Prostate gland (tissue), 2 donors: ENCODE measurements around the gene MYOC. TPM values are rescaled to one million over a fixed set of nuclear protein-coding genes. Genes with fewer than 3 reads are reported as not detected.

ENCODE experiments used
- DNase-seq: peaks from one replicate; pipeline ENCODE4 v3.0.0-alpha.2; 2019; ENCODE audit warnings: low spot score
- H3K27ac ChIP-seq, 2 donors: fragments of 200-600 bp; sonication (generic); 2 replicates each; pipeline ENCODE4 v1.5.1; 2017 to 2019
- H3K27me3 ChIP-seq: fragments of 200-600 bp; sonication (generic); replicated peaks from 2 replicates; pipeline ENCODE4 v1.5.1; 2019; ENCODE audit not compliant: insufficient read depth
- H3K36me3 ChIP-seq, 2 donors: fragments of 200-600 bp; sonication (generic); 1 replicate in 1 of 2; 2 replicates in 1 of 2; pipeline versions ENCODE4 v1.5.1 to v1.8.1; 2017 to 2019
- H3K4me1 ChIP-seq: fragments of 200-600 bp; sonication (generic); replicated peaks from 2 replicates; pipeline ENCODE4 v1.5.1; 2019
- H3K4me3 ChIP-seq, 2 donors: fragments of 200-600 bp; sonication (generic); 2 replicates each; pipeline ENCODE4 v1.5.1; 2017 to 2019
- H3K9me3 ChIP-seq: fragments of 200-600 bp; sonication (generic); 2 replicates; pipeline ENCODE4 v1.5.1; 2017
- POLR2A ChIP-seq: fragments of 450-650 bp; IDR thresholded peaks from one replicate; pipeline ENCODE4 v1.6.1; 2016; ENCODE audit warnings: antibody characterized with exemption, mild to moderate bottlenecking
- POLR2AphosphoS5 ChIP-seq: sonication (generic); formaldehyde crosslinking; IDR thresholded peaks from one replicate; pipeline ENCODE4 v1.6.1; 2017; ENCODE audit warnings: antibody characterized with exemption
- WGBS: methylation state at CpG from one replicate; pipeline ENCODE4 v1.1.5; 2018; 5-methylcytosine and 5-hydroxymethylcytosine counted together
- intact Hi-C: fragments of 100-400 bp; cut with DNase I; formaldehyde crosslinking; loops from one replicate; pipeline ENCODE4 v1.14.2; 2022
- total RNA-seq, 2 donors: library from RNA; depleted of rRNA; stranded (reverse); fragments of >200 nt; gene quantifications; one replicate each; pipeline ENCODE4 v1.1.0, GENCODE V29; 2016
- TF ChIP-seq, protein P1 (sequence below), 4 experiments: fragments of 200-600 bp in 2 of 4; fragments of 450-650 bp in 2 of 4; sonication (generic) in 2 of 4; IDR thresholded peaks; 1 replicate in 3 of 4; 2 replicates in 1 of 4; pipeline ENCODE4 v1.5.1; 2016 to 2019; ENCODE audit warnings: antibody characterized with exemption in 4 of 4, mild to moderate bottlenecking in 2 of 4, moderate library complexity in 2 of 4

Gene MYOC
- total RNA-seq, 2 donors from 2014 or later = 3.7 to 5.7 TPM

GRCh38 chr1:171653796-171654195, 1.3 kb upstream of the MYOC start:
- TF ChIP-seq POLR2AphosphoS5 (no peak), POLR2A (no peak)
- TF ChIP-seq, protein P1, sequence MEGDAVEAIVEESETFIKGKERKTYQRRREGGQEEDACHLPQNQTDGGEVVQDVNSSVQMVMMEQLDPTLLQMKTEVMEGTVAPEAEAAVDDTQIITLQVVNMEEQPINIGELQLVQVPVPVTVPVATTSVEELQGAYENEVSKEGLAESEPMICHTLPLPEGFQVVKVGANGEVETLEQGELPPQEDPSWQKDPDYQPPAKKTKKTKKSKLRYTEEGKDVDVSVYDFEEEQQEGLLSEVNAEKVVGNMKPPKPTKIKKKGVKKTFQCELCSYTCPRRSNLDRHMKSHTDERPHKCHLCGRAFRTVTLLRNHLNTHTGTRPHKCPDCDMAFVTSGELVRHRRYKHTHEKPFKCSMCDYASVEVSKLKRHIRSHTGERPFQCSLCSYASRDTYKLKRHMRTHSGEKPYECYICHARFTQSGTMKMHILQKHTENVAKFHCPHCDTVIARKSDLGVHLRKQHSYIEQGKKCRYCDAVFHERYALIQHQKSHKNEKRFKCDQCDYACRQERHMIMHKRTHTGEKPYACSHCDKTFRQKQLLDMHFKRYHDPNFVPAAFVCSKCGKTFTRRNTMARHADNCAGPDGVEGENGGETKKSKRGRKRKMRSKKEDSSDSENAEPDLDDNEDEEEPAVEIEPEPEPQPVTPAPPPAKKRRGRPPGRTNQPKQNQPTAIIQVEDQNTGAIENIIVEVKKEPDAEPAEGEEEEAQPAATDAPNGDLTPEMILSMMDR (IDR thresholded peaks at IDR 0.05) = no peak

DNA sequence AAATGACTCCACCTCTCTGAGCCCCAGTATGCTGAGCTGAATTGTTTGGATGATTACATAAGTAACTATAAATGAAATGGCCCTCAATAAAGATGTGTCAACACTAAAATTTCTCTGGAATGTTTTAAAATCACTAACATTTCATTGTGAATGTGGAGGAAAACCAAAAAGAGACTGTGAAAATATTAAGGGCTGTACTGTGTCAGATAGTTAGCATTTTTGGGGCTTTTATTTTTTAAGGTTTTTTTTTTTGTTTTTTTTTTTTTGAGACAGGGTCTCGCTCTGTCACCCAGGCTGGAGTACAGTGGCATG, 6.3 kb downstream of the MYOC start:
- peak overlapping the region; percentile 78 to 80 for H3K27ac ChIP-seq
- no peaks in the 10 kb centered on the region for H3K27me3 ChIP-seq
- H3K4me3 ChIP-seq = no peak overlapping the region
- no peaks in the 10 kb centered on the region for H3K36me3 ChIP-seq
- no peak for DNase-seq
- TF ChIP-seq, protein P1 (IDR thresholded peaks at IDR 0.05) = no peak
- no peak for TF ChIP-seq POLR2A
- no peak for TF ChIP-seq POLR2AphosphoS5
- no peaks in the 10 kb centered on the region for H3K9me3 ChIP-seq
- peaks cover 13% of the 10 kb centered on the region for H3K4me1 ChIP-seq
- 31% methylated on average over 1 of the region's 1 CpG for WGBS
- intact Hi-C loops = no loop called here

More at GRCh38 chr1:171653796-171654195, 1.3 kb upstream of the MYOC start:
- Histone ChIP-seq H3K4me1 (peaks cover 13% of the 10 kb centered on the region), H3K27ac (peak overlapping the region; percentile 71 to 80), H3K36me3 (no peaks in the 10 kb centered on the region), H3K27me3 (no peaks in the 10 kb centered on the region), H3K4me3 (no peak overlapping the region), H3K9me3 (no peaks in the 10 kb centered on the region)
- 36% methylated on average over 1 of the region's 1 CpG for WGBS
- no peak for DNase-seq
- intact Hi-C loops = no loop called here

DNA sequence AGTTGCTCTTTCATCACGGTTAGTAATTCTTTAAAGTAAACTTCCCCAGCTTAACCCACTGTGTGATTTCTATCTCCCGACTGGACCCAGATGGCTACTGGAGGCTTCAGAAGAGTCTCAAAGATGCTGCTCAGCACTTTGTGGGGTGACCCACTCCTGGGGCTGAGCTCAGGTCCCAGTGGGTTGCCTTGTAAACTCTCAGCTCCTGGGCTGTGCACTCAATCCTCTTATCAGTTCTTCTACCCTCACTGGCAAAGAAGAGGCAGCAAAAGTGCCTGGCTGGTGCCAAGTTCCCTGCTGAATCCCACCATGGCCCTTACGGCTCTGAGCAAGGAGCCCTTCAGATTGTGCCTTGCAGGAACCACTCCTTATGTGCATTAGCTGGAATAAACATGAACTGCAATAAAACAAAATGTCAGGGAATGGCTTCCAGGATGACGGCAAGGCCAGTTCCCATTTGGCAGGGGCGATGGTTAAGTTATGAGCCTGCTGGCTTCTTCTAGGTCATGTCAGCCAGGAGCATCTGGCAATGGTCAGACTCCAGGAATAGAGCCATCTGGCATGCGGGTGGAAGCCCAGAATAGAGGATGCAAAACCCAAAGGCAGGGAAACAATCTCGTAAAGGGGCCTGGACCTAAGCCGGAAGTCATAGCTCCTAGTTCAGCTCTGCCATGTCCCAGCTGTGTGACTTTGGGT, 6.8 kb downstream of the MYOC start:
- Histone ChIP-seq H3K27me3 (no peaks in the 10 kb centered on the region), H3K4me3 (no peak overlapping the region), H3K4me1 (peaks cover 13% of the 10 kb centered on the region), H3K27ac (peak overlapping the region; percentile 78 to 80), H3K36me3 (no peaks in the 10 kb centered on the region), H3K9me3 (no peaks in the 10 kb centered on the region)
- intact Hi-C loops = loop anchor here (1.0 to 2.0 kb wide), 2 partner anchors 71 to 135 kb away; partner anchors contain the start of gene METTL13
- peak; percentile 82 for DNase-seq
- TF ChIP-seq POLR2A (no peak), POLR2AphosphoS5 (peak; percentile 91)
- TF ChIP-seq, protein P1 (IDR thresholded peaks at IDR 0.05) = peak in 1 of 4 experiments; percentile 14
- 18% methylated on average over 8 of the region's 8 CpGs for WGBS

- peak; percentile 57 for TF ChIP-seq POLR2AphosphoS5
- TF ChIP-seq, protein P1 (IDR thresholded peaks at IDR 0.05) = peak; percentile 53 to 85 (median 76)
- no peak for TF ChIP-seq POLR2A
- intact Hi-C loops = loop anchor here (1.0 to 5.0 kb wide), 3 partner anchors 71 to 337 kb away; partner anchors contain the start of gene METTL13
- Histone ChIP-seq H3K4me1 (peaks cover 13% of the 10 kb centered on the region), H3K9me3 (no peaks in the 10 kb centered on the region), H3K27me3 (no peaks in the 10 kb centered on the region), H3K4me3 (no peak overlapping the region), H3K36me3 (no peaks in the 10 kb centered on the region), H3K27ac (peak overlapping the region; percentile 78 to 80)
- peak; percentile 84 for DNase-seq
- WGBS = 21% methylated on average over 15 of the region's 15 CpGs
Measured at GRCh38 chr1:171644805-171645483, 7.5 kb downstream of the MYOC start.
